Activated CD4-positive, alpha-beta T cell treated with anti-CD3 and anti-CD28 coated beads, Interleukin-2, amount 50 U/mL, for 4 hours (primary cell): ENCODE measurements around the gene IGLL1.
"Not testable (repeated sequence)": the region's sequence is repeated elsewhere in the genome, so short reads cannot be mapped to it uniquely, and the experiment has no call there.

Experiments used
- DNase-seq, 2 experiments: peaks; one replicate each; pipeline ENCODE4 v3.0.0-alpha.2; 2020

Gene IGLL1

DNA sequence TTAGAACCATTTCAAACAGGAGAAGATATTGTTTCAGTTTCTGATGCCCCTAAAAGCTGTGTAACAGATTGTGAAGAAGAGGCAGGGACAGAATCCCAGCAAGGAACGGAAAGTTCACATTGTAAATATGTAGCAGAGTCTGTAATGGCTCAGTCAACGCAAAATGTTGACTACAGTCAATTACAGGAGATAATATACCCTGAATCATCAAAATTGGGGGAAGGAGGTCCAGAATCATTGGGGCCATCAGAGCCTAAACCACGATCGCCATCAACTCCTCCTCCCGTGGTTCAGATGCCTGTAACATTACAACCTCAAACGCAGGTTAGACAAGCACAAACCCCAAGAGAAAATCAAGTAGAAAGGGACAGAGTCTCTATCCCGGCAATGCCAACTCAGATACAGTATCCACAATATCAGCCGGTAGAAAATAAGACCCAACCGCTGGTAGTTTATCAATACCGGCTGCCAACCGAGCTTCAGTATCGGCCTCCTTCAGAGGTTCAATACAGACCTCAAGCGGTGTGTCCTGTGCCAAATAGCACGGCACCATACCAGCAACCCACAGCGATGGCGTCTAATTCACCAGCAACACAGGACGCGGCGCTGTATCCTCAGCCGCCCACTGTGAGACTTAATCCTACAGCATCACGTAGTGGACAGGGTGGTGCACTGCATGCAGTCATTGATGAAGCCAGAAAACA, 40.8 kb downstream of the IGLL1 start:
- peak; percentile 69 to 71 for DNase-seq

DNA sequence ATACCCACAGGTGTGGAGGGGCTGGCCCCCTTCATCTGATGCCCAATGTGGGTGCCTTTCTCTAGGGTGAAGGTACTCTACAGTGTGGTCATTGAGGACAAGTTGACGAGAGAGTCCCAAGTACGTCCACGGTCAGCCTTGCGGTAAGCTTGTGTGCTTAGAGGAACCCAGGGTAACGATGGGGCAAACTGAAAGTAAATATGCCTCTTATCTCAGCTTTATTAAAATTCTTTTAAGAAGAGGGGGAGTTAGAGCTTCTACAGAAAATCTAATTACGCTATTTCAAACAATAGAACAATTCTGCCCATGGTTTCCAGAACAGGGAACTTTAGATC, 41.4 kb downstream of the IGLL1 start:
- DNase-seq, result not testable (repeated sequence)

DNA sequence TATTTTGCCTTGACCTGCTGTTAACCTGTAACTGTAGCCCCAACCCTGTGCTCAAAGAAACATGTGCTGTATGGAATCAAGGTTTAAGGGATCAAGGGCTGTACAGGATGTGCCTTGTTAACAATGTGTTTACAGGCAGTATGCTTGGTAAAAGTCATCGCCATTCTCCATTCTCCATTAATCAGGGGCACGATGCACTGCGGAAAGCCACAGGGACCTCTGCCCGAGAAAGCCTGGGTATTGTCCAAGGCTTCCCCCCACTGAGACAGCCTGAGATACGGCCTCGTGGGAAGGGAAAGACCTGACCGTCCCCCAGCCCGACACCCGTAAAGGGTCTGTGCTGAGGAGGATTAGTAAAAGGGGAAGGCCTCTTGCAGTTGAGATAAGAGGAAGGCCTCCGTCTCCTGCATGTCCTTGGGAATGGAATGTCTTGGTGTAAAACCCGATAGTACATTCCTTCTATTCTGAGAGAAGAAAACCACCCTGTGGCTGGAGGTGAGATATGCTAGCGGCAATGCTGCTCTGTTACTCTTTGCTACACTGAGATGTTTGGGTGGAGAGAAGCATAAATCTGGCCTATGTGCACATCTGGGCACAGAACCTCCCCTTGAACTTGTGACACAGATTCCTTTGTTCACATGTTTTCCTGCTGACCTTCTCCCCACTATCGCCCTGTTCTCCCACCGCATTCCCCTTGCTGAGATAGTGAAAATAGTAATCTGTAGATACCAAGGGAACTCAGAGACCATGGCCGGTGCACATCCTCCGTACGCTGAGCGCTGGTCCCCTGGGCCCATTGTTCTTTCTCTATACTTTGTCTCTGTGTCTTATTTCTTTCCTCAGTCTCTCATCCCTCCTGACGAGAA, 42.0 kb downstream of the IGLL1 start:
- DNase-seq, result not testable (repeated sequence)

DNA sequence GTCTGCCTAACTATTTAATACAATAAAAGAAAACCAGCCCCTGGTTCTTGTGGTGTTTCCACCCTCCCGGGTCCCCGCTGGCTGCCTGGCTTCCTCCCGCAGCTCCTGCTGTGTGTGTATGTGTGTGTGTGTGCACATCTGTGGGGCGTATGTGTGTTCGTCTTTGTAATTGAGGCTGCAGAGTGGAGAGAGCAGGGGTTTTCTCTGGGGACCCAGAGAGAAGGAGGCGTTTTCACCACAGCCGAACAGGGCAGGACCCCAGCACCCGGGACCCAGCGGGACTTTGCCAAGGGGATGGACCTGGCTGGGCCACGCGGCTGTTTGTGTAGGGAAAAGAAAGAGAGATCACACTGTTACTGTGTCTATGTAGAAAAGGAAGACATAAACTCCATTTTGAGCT, 42.7 kb downstream of the IGLL1 start:
- no peak for DNase-seq

DNA sequence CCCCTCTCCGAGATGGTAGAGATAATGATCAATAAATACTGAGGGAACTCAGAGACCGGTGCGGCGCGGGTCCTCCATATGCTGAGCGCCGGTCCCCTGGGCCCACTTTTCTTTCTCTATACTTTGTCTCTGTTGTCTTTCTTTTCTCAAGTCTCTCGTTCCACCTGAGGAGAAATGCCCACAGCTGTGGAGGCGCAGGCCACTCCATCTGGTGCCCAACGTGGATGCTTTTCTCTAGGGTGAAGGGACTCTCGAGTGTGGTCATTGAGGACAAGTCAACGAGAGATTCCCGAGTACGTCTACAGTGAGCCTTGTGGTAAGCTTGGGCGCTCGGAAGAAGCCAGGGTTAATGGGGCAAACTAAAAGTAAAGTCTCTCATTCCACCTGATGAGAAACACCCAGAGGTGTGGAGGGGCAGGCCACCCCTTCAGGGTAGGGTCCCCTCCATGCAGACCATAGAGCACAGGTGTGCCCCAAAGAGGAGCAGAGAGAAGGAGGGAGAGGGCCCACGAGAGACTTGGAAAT, 43.2 kb downstream of the IGLL1 start:
- DNase-seq, result no peak

GRCh38 chr22:23535790-23536661, 44.1 kb downstream of the IGLL1 start:
- DNase-seq, result not testable (repeated sequence)

DNA sequence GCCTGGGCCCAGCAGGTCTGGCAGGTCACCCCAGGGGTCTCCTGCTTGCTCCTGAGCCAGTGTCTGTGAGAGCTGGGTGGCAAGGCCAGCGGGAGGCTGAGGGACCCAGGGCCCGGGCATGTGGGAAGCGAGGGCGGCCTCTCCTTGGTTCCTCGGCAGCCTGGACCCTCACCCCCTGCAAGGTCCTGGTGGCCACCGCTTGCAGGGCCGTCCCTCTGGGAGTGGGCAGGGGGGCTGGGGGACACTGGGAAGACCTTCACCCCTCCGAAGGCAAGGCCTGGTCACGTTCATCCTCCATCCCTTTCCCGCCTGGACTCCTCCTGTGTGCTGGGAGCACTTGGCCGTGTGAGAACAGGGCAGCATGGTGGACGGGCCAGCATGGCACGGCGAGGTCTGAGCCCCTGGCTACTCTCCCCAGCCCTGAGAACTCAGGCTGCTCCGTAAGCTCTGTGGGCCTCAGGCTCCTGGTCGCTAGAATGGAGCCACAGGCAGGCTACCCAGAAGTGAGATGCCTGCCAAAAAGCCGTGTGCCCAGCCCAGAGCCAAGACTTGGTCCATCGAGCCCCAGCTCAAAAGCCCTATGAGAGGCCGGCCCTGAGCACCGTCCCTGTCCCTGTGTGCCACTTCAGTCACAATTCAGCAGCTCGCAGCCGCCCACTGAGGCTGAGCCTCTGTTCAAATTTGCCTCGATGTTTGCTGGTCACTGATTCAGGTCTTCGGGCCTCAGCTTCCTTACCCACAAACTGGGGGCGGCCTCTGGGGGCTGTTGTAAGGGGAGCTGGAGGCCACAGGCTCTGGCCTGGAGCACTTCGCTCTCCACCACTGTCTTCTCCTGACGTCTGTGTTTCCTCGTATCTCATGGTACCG, 45.0 kb downstream of the IGLL1 start:
- DNase-seq, result no peak

- DNase-seq, result no peak
Observed at GRCh38 chr22:23534201-23534850, 45.8 kb downstream of the IGLL1 start.

GRCh38 chr22:23533771-23534191, 46.3 kb downstream of the IGLL1 start:
- DNase-seq, result no peak

GRCh38 chr22:23533328-23533762, 46.7 kb downstream of the IGLL1 start:
- no peak for DNase-seq

DNA sequence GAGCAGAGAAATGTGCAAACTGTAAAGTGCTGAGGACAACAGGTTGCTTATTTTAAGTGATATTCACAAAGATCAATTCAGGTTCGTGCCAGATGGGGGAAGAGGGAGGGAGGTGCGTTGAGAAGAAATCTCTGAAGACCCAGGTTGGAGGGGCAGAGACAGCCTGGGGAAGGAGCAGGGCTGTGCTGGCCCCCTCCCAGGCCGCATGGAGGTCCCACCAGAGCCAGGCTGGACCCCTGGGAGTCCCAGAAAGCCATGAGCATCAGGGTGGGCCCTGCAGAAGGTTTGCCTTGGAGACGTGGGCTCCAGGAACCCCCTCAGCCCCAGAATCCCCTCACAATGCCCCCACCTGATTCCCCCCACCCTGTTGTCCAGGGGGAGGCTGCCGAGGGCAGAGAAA, 47.4 kb downstream of the IGLL1 start:
- DNase-seq, result no peak

- DNase-seq, result no peak
Observed at GRCh38 chr22:23531966-23532705, 48.0 kb downstream of the IGLL1 start.

DNA sequence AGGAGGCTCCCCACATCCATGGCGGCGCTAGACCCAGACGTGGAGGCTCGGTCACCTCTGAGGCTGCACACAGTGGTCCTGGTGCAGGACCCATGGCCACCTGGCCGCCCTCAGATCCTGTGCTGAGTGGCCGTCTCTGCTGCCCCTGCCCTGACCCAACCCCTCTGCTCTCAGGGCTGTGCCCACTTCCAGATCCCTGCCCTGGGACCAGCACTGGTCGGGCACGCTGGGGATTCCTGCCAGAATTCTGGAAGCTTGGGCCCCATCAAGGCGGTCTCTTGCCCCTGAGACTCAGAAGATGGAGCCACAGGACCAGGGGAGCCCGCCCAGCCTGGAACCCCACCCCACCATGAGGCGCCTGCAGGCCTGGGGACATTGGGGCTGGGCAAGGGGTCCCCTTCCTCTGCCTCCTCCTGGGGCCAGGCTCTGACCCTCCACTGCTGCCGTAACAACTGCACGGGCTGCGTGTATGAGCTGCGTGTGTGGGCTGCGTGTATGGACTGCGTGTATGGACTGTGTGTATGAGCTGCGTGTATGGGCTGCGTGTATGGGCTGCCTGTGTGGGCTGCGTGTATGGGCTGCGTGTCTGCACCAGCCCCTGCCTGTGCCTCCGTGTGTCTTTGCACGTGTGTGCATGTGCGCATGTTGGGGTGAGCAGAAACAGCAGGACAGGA, 48.7 kb downstream of the IGLL1 start:
- DNase-seq, result no peak

DNA sequence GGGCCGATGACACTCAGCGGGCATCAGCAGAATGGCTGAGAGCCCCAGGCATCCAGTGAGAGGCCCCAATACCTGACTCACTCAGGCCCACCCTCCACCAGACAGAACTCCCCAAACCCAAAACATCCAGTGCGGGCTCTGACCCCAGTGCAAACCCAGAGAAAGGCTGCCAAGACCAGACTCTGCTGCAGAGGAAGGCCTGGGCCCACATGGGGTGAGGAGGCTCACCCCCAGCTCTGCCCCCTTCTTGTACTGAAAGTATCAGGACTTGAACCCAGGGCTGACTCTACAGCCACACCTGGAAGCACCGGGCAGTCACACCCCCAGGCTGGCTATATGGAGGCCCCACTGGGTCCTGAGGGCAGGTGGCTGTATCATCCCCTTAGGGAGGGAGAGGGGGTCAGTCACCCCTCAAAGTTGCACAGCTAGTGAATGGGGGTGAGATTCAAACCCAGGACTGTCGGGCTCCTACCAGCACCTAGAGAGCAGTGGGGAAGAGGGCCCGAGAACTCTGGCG, 49.3 kb downstream of the IGLL1 start:
- no peak for DNase-seq

DNA sequence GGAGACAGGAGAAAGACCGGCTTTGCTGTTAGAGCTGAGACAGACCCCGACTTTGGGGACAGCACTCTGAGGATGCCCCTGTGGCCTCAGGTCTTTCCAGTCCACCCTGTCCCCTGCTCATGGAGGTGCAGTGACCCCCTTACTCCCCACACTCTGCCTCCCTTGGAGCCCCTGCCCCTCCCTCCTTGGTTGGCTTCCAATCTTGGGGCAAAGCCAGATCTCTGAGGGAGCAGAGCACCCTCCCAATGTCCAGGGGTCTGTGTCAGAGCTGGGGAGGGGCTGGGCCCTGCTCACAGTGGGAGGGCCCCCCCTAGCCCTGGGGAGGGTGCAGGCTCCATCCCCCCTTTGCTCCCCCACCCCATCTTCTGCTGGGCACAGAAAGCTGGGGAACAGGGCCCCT, 50.0 kb downstream of the IGLL1 start:
- no peak for DNase-seq

DNA sequence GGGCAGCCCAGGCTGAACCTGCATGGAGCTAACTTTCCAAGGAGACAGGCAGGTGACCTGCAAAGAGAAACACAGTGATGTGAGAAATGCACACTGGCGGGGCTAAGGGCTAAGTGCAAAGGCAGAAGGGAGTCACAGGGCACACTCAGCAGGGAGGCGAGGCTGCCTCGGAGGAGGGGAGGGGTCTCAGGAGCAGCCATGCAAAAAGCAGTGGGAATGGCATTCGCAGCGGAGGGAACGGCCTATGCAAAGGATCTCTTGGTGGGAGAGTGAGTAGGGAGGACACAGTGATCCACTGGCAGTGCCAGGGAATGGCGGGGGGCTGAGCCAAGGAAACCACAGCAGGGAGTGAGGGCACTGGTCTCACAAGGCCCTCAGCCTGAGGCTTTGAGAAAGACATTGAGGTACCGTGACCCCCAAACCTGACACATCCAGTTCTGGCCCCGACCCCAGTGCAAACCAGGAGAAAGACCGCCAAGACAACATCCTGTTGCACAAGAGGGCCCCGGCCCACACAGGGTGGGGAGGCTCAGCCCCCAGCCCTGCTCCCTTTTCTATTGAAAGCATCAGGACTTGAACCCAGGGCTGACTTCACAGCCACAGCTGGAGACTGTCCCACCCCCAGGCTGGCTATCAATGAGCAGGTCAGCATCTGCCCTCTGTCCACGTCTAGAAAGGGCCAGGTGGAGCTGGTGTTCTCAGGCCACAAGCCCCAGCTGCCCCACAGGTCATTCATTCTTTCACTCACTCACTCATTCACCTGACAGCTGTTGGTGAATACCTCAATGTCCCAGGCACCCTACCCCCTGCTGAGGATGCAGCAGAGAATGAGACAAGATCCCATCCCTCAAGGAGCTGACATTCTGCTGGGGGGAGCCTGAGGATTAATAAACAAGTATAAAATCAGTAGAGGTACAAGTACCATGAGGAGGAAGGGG, 50.7 kb downstream of the IGLL1 start:
- DNase-seq, result no peak

DNA sequence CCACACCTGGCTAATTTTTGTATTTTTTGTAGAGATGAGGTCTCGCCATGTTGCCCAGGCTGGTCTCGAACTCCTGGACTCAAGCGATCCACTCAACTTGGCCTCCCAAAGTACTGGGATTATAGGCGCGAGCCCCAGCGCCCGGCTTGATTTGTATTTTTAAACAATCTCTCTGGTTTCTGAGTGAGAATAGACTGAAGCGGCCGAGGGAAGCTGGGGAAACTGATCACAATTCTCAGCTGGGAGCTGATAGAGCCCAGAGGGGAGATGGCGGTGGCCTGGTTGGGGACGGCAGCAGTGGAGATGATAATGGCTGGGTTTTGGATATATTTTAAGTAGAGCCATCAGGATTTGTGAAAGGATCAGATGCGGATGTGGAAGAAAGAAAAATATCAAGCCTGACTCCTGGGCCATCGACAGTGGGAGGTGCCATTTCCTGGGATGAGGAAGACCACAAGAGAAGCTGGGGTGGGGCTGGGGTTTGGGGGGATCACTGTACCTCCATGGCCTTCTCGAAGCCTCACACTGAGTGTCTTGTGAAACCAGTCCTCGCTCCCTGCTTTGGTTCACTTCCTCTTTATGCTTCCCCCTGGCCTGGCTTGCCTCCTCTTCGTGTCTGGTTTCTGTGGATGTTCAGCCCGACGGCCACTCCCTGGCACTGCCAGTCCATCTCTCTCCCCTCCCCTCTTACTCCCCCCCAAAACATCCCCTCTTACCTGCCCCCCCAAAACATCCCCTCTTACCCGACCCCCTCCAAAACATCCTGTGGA, 51.9 kb downstream of the IGLL1 start:
- no peak for DNase-seq
